Stomach (tissue), 9 donors: Measurements from ENCODE around the gene IREB2. TPM values are rescaled to one million over a fixed set of nuclear protein-coding genes. Genes with fewer than 3 reads are reported as not detected.
"Not testable (repeated sequence)": the region's sequence is repeated elsewhere in the genome, so short reads cannot be mapped to it uniquely, and the experiment has no call there.

Source experiments
- DNase-seq, 2 donors: peaks; one replicate each; pipeline versions ENCODE4 v3.0.0 to v3.0.0-alpha.2; 2013 to 2019
- H3K27ac ChIP-seq, 5 donors: fragments of 200-600 bp in 4 of 5; sonication (generic) in 4 of 5; one replicate each; pipeline ENCODE4 v1.5.1; 2013 to 2019; ENCODE audit warnings: mild to moderate bottlenecking in 1 of 5, moderate library complexity in 1 of 5
- H3K27me3 ChIP-seq, 3 donors: fragments of 200-600 bp; sonication (generic); one replicate each; pipeline ENCODE4 v1.5.1; 2017 to 2019; ENCODE audit warnings: mixed run types in 1 of 3
- H3K36me3 ChIP-seq, 4 donors: fragments of 200-600 bp; sonication (generic); 1 replicate in 3 of 4; 2 replicates in 1 of 4; pipeline ENCODE4 v1.5.1; 2016 to 2019
- H3K4me1 ChIP-seq, 4 donors: fragments of 200-600 bp; sonication (generic); one replicate each; pipeline ENCODE4 v1.5.1; 2016 to 2019
- H3K4me3 ChIP-seq, 4 donors: fragments of 200-600 bp; sonication (generic) in 3 of 4; one replicate each; pipeline ENCODE4 v1.5.1; 2016 to 2019; ENCODE audit warnings: mild to moderate bottlenecking in 1 of 4
- H3K9me3 ChIP-seq, 4 donors: fragments of 200-600 bp; sonication (generic); one replicate each; pipeline ENCODE4 v1.5.1; 2016 to 2019
- EP300 ChIP-seq: sonication (generic); formaldehyde crosslinking; IDR thresholded peaks from one replicate; pipeline ENCODE4 v1.6.1; 2017; ENCODE audit warnings: antibody characterized with exemption
- POLR2A ChIP-seq, 4 donors: fragments of 450-650 bp; IDR thresholded peaks; one replicate each; pipeline ENCODE4 v1.6.1; 2016; ENCODE audit warnings: antibody characterized with exemption in 4 of 4, control low read depth in 2 of 4, mild to moderate bottlenecking in 1 of 4, moderate library complexity in 1 of 4
- POLR2AphosphoS5 ChIP-seq, 3 donors: sonication (generic); formaldehyde crosslinking; IDR thresholded peaks; one replicate each; pipeline ENCODE4 v1.6.1; 2016; ENCODE audit warnings: antibody characterized with exemption in 3 of 3
- WGBS, 5 donors: extraction: QIAGEN DNeasy Blood & Tissue Kit in 3 of 5; methylation state at CpG; one replicate each; pipeline versions ENCODE4 v1.1.5 to v1.1.7; 2013 to 2018; 5-methylcytosine and 5-hydroxymethylcytosine counted together
- intact Hi-C: fragments of 100-400 bp; cut with DNase I; formaldehyde crosslinking; loops from one replicate; pipeline ENCODE4 v1.15.1; 2023; ENCODE audit warnings: low total_unique reads
- polyA plus RNA-seq, 3 donors: library from polyadenylated mRNA; stranded (reverse); fragments of 200-250 nt; gene quantifications; one replicate each; pipeline ENCODE4 v1.2.3, GENCODE V29; 2013
- total RNA-seq, 5 donors: library from RNA; depleted of rRNA; stranded (reverse); fragments of >200 nt; gene quantifications; one replicate each; pipeline versions ENCODE4 v1.1.0 to v1.2.3, GENCODE V29; 2014 to 2016
- TF ChIP-seq, protein P1 (sequence below), 7 experiments: fragments of 450-650 bp in 4 of 7; fragments of 200-600 bp in 3 of 7; sonication (generic) in 3 of 7; IDR thresholded peaks; one replicate each; pipeline ENCODE4 v1.5.1; 2016 to 2019; ENCODE audit warnings: antibody characterized with exemption in 7 of 7, control low read depth in 2 of 7, mild to moderate bottlenecking in 1 of 7
- donor health status: healthy with polysubstance abuse.
- donor health status: Bipolar disorder and iron deficiency.
- donor health status: healthy.

The IREB2 gene
- total and polyA plus RNA-seq, 8 donors, result 7.0 to 248 (median 67.5) TPM

- Histone ChIP-seq H3K4me1 (peaks cover 4 to 9% (median 8%) of the 10 kb centered on the region in 4 donors), H3K27ac (no peak overlapping the region), H3K27me3 (peaks cover 0 to 16% (median 0%) of the 10 kb centered on the region in 3 donors), H3K36me3 (no peaks in the 10 kb centered on the region), H3K9me3 (no peaks in the 10 kb centered on the region), H3K4me3 (no peak overlapping the region)
- WGBS, 5 donors, result 94 to 100% (median 98%) methylated on average over 1 of the region's 1 CpG
- no peak for DNase-seq
- intact Hi-C loops, result no loop called here
- TF ChIP-seq POLR2AphosphoS5 (IDR thresholded peaks at IDR 0.05) (no peak), EP300 (no peak), POLR2A (IDR thresholded peaks at IDR 0.05) (no peak)
- TF ChIP-seq, protein P1, sequence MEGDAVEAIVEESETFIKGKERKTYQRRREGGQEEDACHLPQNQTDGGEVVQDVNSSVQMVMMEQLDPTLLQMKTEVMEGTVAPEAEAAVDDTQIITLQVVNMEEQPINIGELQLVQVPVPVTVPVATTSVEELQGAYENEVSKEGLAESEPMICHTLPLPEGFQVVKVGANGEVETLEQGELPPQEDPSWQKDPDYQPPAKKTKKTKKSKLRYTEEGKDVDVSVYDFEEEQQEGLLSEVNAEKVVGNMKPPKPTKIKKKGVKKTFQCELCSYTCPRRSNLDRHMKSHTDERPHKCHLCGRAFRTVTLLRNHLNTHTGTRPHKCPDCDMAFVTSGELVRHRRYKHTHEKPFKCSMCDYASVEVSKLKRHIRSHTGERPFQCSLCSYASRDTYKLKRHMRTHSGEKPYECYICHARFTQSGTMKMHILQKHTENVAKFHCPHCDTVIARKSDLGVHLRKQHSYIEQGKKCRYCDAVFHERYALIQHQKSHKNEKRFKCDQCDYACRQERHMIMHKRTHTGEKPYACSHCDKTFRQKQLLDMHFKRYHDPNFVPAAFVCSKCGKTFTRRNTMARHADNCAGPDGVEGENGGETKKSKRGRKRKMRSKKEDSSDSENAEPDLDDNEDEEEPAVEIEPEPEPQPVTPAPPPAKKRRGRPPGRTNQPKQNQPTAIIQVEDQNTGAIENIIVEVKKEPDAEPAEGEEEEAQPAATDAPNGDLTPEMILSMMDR (IDR thresholded peaks at IDR 0.05), result no peak
These were observed 5.4 kb upstream of the IREB2 start for GRCh38 chr15:78432664-78433063.

GRCh38 chr15:78434134-78434533 is 3.9 kb upstream of the IREB2 start:
- no peaks in the 10 kb centered on the region for H3K36me3 ChIP-seq
- no peak for TF ChIP-seq EP300
- TF ChIP-seq POLR2AphosphoS5 (IDR thresholded peaks at IDR 0.05), result no peak
- TF ChIP-seq, protein P1 (IDR thresholded peaks at IDR 0.05), result no peak
- TF ChIP-seq POLR2A (IDR thresholded peaks at IDR 0.05), result no peak
- no peak for DNase-seq
- H3K27me3 ChIP-seq, result peaks cover 0 to 16% (median 0%) of the 10 kb centered on the region in 3 donors
- no peak overlapping the region for H3K4me3 ChIP-seq
- H3K27ac ChIP-seq, result no peak overlapping the region
- H3K9me3 ChIP-seq, result no peaks in the 10 kb centered on the region
- peaks cover 7 to 13% (median 13%) of the 10 kb centered on the region in 4 donors for H3K4me1 ChIP-seq
- intact Hi-C loops, result no loop called here
- WGBS, 5 donors, result 29 to 46% (median 40%) methylated on average over 8 of the region's 8 CpGs

DNA sequence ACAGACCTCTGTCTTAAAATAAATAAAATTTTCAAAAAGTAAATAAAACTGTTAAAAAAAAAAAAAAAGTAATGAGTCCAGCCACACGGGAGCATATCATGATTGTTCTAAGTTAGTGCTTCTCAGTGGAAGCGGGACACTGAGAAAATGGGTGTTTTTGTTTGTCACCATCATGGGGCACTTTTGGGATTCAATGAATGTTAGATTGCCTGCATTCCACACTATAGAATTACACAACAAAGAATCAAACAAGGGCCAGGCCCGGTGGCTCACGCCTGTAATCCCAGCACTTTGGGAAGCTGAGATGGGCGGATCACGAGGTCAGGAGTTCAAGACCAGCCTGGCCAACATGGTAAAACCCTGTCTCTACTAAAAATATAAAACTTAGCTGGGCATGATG is 3.3 kb upstream of the IREB2 start:
- intact Hi-C loops, H3K27ac ChIP-seq, H3K9me3 ChIP-seq, H3K36me3 ChIP-seq, H3K4me3 ChIP-seq, DNase-seq: not testable (repeated sequence)
- 52 to 64% (median 56%) methylated on average over 6 of the region's 6 CpGs for WGBS, 5 donors
- Histone ChIP-seq H3K27me3 (peaks cover 0 to 16% (median 0%) of the 10 kb centered on the region in 3 donors), H3K4me1 (peaks cover 12 to 19% (median 19%) of the 10 kb centered on the region in 4 donors)

GRCh38 chr15:78437107-78437761 is 782 bp upstream of the IREB2 start:
- TF ChIP-seq, protein P1 (IDR thresholded peaks at IDR 0.05), result no peak
- Histone ChIP-seq H3K27ac (peak overlapping the region; percentile 86 to 97 (median 95)), H3K4me3 (peak overlapping the region; percentile 92 to 97 (median 94)), H3K27me3 (no peaks in the 10 kb centered on the region), H3K4me1 (peaks cover 22 to 44% (median 38%) of the 10 kb centered on the region in 4 donors), H3K36me3 (peaks cover 0 to 25% (median 22%) of the 10 kb centered on the region in 4 donors), H3K9me3 (no peaks in the 10 kb centered on the region)
- no peak for DNase-seq
- intact Hi-C loops, result no loop called here
- 12 to 18% (median 15%) methylated on average over 11 of the region's 11 CpGs for WGBS, 5 donors

DNA sequence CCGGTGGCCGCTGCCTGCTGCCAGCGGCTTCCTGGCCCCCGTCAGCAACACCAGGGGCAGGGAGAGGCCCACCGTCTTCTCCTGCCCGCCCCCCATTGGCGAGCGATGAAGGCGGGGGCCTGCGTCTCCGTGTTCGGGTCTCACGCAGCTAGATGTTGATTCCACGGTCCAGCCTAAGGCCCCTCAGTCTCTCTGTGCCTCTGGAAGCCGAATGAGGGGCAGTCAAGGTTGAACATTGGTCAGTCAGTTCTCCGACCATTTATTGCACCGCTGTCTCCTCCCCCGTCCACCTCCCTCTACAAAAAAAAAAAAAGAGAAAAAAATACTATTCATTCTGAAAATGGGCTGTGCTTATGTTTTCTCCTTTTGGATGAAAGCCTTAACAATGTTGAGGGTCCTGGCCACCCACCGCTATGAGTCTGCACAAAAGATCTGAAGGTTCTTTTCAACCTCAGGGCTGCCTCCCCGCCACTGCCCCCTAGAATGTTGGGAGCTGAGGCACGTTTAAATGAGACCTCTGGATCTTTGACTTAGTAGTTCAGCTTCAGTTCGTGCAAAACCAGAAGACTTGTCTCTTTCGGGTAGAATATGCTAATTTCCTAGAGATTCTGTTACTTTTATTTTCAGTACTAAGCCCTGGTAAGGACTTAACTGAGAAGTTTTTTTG is 736 bp downstream of the IREB2 start:
- TF ChIP-seq POLR2AphosphoS5 (IDR thresholded peaks at IDR 0.05) (no peak), POLR2A (IDR thresholded peaks at IDR 0.05) (no peak), EP300 (no peak)
- TF ChIP-seq, protein P1 (IDR thresholded peaks at IDR 0.05), result no peak
- intact Hi-C loops, result no loop called here
- Histone ChIP-seq H3K4me3 (peak overlapping the region; percentile 92 to 97 (median 94)), H3K9me3 (no peaks in the 10 kb centered on the region), H3K27ac (peak overlapping the region; percentile 86 to 97 (median 95)), H3K27me3 (no peaks in the 10 kb centered on the region), H3K4me1 (peaks cover 22 to 59% (median 46%) of the 10 kb centered on the region in 4 donors), H3K36me3 (peaks cover 0 to 40% (median 36%) of the 10 kb centered on the region in 4 donors)
- WGBS, 5 donors, result 0% methylated on average over 15 to 23 of the region's 23 CpGs
- DNase-seq, result peak in 1 of 2 donors; percentile 48
